SU-DHL-6 (cell line): ENCODE results near the gene APOC3.

ENCODE experiments used
- H2AFZ ChIP-seq: fragments of 200-600 bp; sonication (generic); 2 replicates; pipeline ENCODE4 v1.6.1; 2014; ENCODE audit warnings: low read depth, mild to moderate bottlenecking, moderate library complexity, mixed read lengths, antibody characterized with exemption, low read length; ENCODE audit not compliant: severe bottlenecking
- H3F3A ChIP-seq: fragments of 200-600 bp; shearing (Covaris generic); 2 replicates; pipeline ENCODE4 v1.6.0; 2016; ENCODE audit warnings: antibody characterized with exemption, mild to moderate bottlenecking; ENCODE audit not compliant: insufficient read depth
- H3K27ac ChIP-seq: fragments of 200-600 bp; sonication (generic); 2 replicates; pipeline ENCODE4 v1.5.1; 2016; ENCODE audit warnings: low read depth, mild to moderate bottlenecking, low read length, moderate library complexity, mixed read lengths
- H3K27me3 ChIP-seq: fragments of 200-600 bp; sonication (generic), shearing (Covaris generic); 2 replicates; pipeline ENCODE4 v1.6.0; 2014; ENCODE audit warnings: mild to moderate bottlenecking, low read length
- H3K36me3 ChIP-seq: fragments of 200-600 bp; sonication (generic); 2 replicates; pipeline ENCODE4 v1.6.1; 2014; ENCODE audit warnings: mild to moderate bottlenecking, low read length, mixed read lengths
- H3K4me2 ChIP-seq: fragments of 300-600, 200-600 bp; shearing (Covaris generic), sonication (generic); 2 replicates; pipeline ENCODE4 v1.6.0; 2014; ENCODE audit warnings: low read length, low read depth, mild to moderate bottlenecking; ENCODE audit not compliant: poor library complexity, severe bottlenecking
- H3K4me3 ChIP-seq: fragments of 200-600 bp; sonication (generic); 2 replicates; pipeline ENCODE4 v1.5.1; 2014; ENCODE audit warnings: antibody characterized with exemption, low read length, mild to moderate bottlenecking, mixed read lengths; ENCODE audit not compliant: insufficient read depth, poor library complexity, severe bottlenecking
- H3K79me2 ChIP-seq: fragments of 200-600 bp; sonication (generic); 2 replicates; pipeline ENCODE4 v1.6.1; 2014; ENCODE audit warnings: mild to moderate bottlenecking, low read length, moderate library complexity; ENCODE audit not compliant: insufficient read depth
- H3K9ac ChIP-seq: fragments of 200-600 bp; sonication (generic); 2 replicates; pipeline ENCODE4 v1.7.0; 2014; ENCODE audit warnings: mild to moderate bottlenecking, low read length
- H3K9me2 ChIP-seq: fragments of 200-600 bp; sonication (generic); replicated peaks from 2 replicates; pipeline ENCODE4 v1.6.1; 2014; ENCODE audit warnings: low read length; ENCODE audit not compliant: insufficient read depth
- H3K9me3 ChIP-seq: fragments of 200-600 bp; sonication (generic); 2 replicates; pipeline ENCODE4 v1.6.1; 2014; ENCODE audit warnings: low read length, mixed read lengths; ENCODE audit not compliant: insufficient read depth
- H4K20me1 ChIP-seq: fragments of 200-600 bp; sonication (generic); 2 replicates; pipeline ENCODE4 v1.6.1; 2014; ENCODE audit warnings: low read depth, mild to moderate bottlenecking, antibody characterized with exemption, low read length, moderate library complexity, mixed read lengths
- CTCF ChIP-seq: fragments of 200-600 bp; sonication (generic); IDR thresholded peaks from one replicate; pipeline ENCODE4 v1.5.1; 2017; ENCODE audit warnings: antibody characterized with exemption, mild to moderate bottlenecking, low read length, moderate library complexity; ENCODE audit not compliant: insufficient read depth, poor library complexity, severe bottlenecking
- EZH2phosphoT487 ChIP-seq: fragments of 200-600 bp; sonication (generic), shearing (Covaris generic); conservative IDR thresholded peaks from 2 replicates; pipeline ENCODE4 v1.6.1; 2018; ENCODE audit warnings: mild to moderate bottlenecking, antibody characterized with exemption, low read length, moderate library complexity, mixed read lengths

The APOC3 gene

GRCh38 chr11:116821050-116821918 is 8.4 kb upstream of the APOC3 start:
- Histone ChIP-seq H3K4me2 (no peak overlapping the region), H3K79me2 (no peaks in the 10 kb centered on the region), H3K36me3 (no peaks in the 10 kb centered on the region), H3K4me3 (no peak overlapping the region), H3K27me3 (no peaks in the 10 kb centered on the region), H3K9me3 (no peaks in the 10 kb centered on the region), H4K20me1 (no peaks in the 10 kb centered on the region), H3F3A (no peaks in the 10 kb centered on the region), H2AFZ (no peak overlapping the region), H3K9me2 (no peaks in the 10 kb centered on the region), H3K27ac (no peak overlapping the region), H3K9ac (no peak overlapping the region)
- no peak for TF ChIP-seq CTCF
- no peak for TF ChIP-seq EZH2phosphoT487

- TF ChIP-seq CTCF: no peak
- TF ChIP-seq EZH2phosphoT487: no peak
- H3K4me2 ChIP-seq: no peak overlapping the region
- H3K36me3 ChIP-seq: no peaks in the 10 kb centered on the region
- no peak overlapping the region for H3K27ac ChIP-seq
- no peaks in the 10 kb centered on the region for H3K9me3 ChIP-seq
- no peaks in the 10 kb centered on the region for H3K79me2 ChIP-seq
- H3K4me3 ChIP-seq: no peak overlapping the region
- H3K27me3 ChIP-seq: no peaks in the 10 kb centered on the region
- no peaks in the 10 kb centered on the region for H3F3A ChIP-seq
- no peak overlapping the region for H3K9ac ChIP-seq
- H4K20me1 ChIP-seq: no peaks in the 10 kb centered on the region
- no peak overlapping the region for H2AFZ ChIP-seq
- H3K9me2 ChIP-seq: no peaks in the 10 kb centered on the region
Observed at GRCh38 chr11:116822575-116822974, 7.1 kb upstream of the APOC3 start.

GRCh38 chr11:116823031-116823843 is 6.5 kb upstream of the APOC3 start, which contains the start of gene APOA4:
APOA4 (minus strand) TSS chr11:116823304; CDS start chr11:116823191, 113 bp downstream.
- no peak for TF ChIP-seq EZH2phosphoT487
- TF ChIP-seq CTCF: no peak
- no peak within 1 kb of the TSS for H2AFZ ChIP-seq
- no peaks in the 10 kb centered on the region for H3K9me3 ChIP-seq
- no peaks in the 10 kb centered on the region for H4K20me1 ChIP-seq
- H3K9ac ChIP-seq: no peak within 1 kb of the TSS
- H3K79me2 ChIP-seq: no peaks in the 10 kb centered on the region
- no peaks in the 10 kb centered on the region for H3K27me3 ChIP-seq
- no peak within 1 kb of the TSS for H3K4me3 ChIP-seq
- H3K9me2 ChIP-seq: no peaks in the 10 kb centered on the region
- no peaks in the 10 kb centered on the region for H3K36me3 ChIP-seq
- H3K27ac ChIP-seq: no peak within 1 kb of the TSS
- H3F3A ChIP-seq: no peaks in the 10 kb centered on the region
- no peak within 1 kb of the TSS for H3K4me2 ChIP-seq
